Fibroblast of lung (primary cell): ENCODE results near the gene GSTM2.

ENCODE experiments used
- CTCF ChIP-seq, 2 donors: IDR thresholded peaks in 1 of 2; conservative IDR thresholded peaks in 1 of 2; 1 replicate in 1 of 2; 2 replicates in 1 of 2; pipeline ENCODE4 v1.5.1; 2011 to 2012; ENCODE audit warnings: low read length in 2 of 2, control low read depth in 1 of 2, inconsistent platforms in 1 of 2, low read depth in 1 of 2, mild to moderate bottlenecking in 1 of 2
- EZH2 ChIP-seq: IDR thresholded peaks from 2 replicates; pipeline ENCODE4 v1.5.1; 2012; ENCODE audit warnings: low read length, control low read depth, mild to moderate bottlenecking; ENCODE audit errors: missing control alignments

DNA sequence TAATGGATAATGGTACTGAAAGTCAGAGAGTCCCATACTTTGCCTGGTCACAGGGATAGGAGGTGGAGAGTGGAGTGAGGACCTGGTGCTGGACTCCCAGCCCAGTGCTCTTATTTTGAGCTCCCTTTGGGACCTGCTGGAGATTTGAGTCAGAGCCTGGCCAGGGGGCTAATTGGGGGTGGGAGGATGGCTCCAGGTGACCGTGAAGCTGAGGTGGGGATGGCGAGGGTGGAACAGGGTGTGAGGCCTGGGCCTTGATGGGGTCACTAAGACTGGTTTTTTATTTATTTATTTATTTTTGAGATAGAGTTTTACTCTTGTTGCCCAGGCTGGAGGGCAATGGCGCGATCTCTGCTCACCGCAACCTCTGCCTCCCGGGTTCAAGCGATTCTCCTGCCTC, 30.4 kb upstream of the GSTM2 start:
- TF ChIP-seq CTCF (conservative IDR thresholded peaks at IDR 0.05 in 1 of 2, IDR thresholded peaks at IDR 0.05 in 1 of 2; ENCODE audit: low read depth in 1 of 2, low read length in 2 of 2): no peak
- TF ChIP-seq EZH2: no peak
